Breast epithelium (tissue), 4 donors: ENCODE results near the gene ZNF154. TPM values are rescaled to one million over a fixed set of nuclear protein-coding genes. Genes with fewer than 3 reads are reported as not detected.

Experiments
- DNase-seq, 2 donors: peaks; one replicate each; pipeline ENCODE4 v3.0.0-alpha.2; 2019; ENCODE audit warnings: low spot score in 2 of 2
- H3K27ac ChIP-seq, 2 donors: fragments of 200-600 bp; sonication (generic) in 1 of 2; one replicate each; pipeline ENCODE4 v1.5.1; 2016 to 2019; ENCODE audit warnings: mild to moderate bottlenecking in 1 of 2
- H3K27me3 ChIP-seq, 2 donors: fragments of 200-600 bp; sonication (generic) in 1 of 2; one replicate each; pipeline versions ENCODE4 v1.5.1 to v1.6.0; 2017 to 2019; ENCODE audit warnings: control low read depth in 1 of 2, mild to moderate bottlenecking in 1 of 2
- H3K36me3 ChIP-seq: fragments of 200-600 bp; one replicate; pipeline ENCODE4 v1.5.1; 2019
- H3K4me1 ChIP-seq, 2 donors: fragments of 200-600 bp; sonication (generic); one replicate each; pipeline ENCODE4 v1.5.1; 2016 to 2019; ENCODE audit warnings: control low read depth in 1 of 2
- H3K4me3 ChIP-seq, 3 donors: fragments of 200-600 bp; sonication (generic); 1 replicate in 2 of 3; 2 replicates in 1 of 3; pipeline ENCODE4 v1.5.1; 2016 to 2019; ENCODE audit warnings: mild to moderate bottlenecking in 3 of 3, moderate library complexity in 2 of 3
- H3K9me3 ChIP-seq, 2 donors: fragments of 200-600 bp; sonication (generic) in 1 of 2; one replicate each; pipeline ENCODE4 v1.5.1; 2016 to 2019; ENCODE audit warnings: control low read depth in 1 of 2
- POLR2A ChIP-seq: fragments of 450-650 bp; IDR thresholded peaks from one replicate; pipeline ENCODE4 v1.6.1; 2016; ENCODE audit warnings: antibody characterized with exemption, mild to moderate bottlenecking, moderate library complexity
- POLR2AphosphoS5 ChIP-seq, 3 donors: sonication (generic); formaldehyde crosslinking; IDR thresholded peaks; one replicate each; pipeline ENCODE4 v1.6.1; 2017; ENCODE audit warnings: antibody characterized with exemption in 3 of 3
- intact Hi-C: fragments of 100-400 bp; cut with DNase I; formaldehyde crosslinking; loops from one replicate; pipeline ENCODE4 v1.15.1; 2023; ENCODE audit warnings: low total_unique reads
- total RNA-seq, 3 donors: library from RNA; depleted of rRNA; stranded (reverse); fragments of >200 nt; gene quantifications; one replicate each; pipeline ENCODE4 v1.1.0, GENCODE V29; 2016
- TF ChIP-seq, protein P1 (sequence below), 3 donors: fragments of 450-650 bp; IDR thresholded peaks; one replicate each; pipeline ENCODE4 v1.5.1; 2016 to 2017; ENCODE audit warnings: antibody characterized with exemption in 3 of 3, mild to moderate bottlenecking in 3 of 3, moderate library complexity in 3 of 3

ZNF154 gene
- total RNA-seq, result 1 to 10 TPM in 2 of 3 donors, under 1 TPM in 1; 0.96 to 7.8 (median 6.2) TPM

- Histone ChIP-seq H3K9me3 (peaks cover 83 to 95% of the 10 kb centered on the region in 2 donors), H3K27ac (peak within 1 kb of the TSS; percentile 88 to 92), H3K36me3 (peaks cover 1% of the 10 kb centered on the region), H3K4me3 (peak within 1 kb of the TSS; percentile 24 to 80 (median 62)), H3K27me3 (no peaks in the 10 kb centered on the region), H3K4me1 (no peaks in the 10 kb centered on the region)
- peak in 1 of 2 donors; percentile 26 for DNase-seq
- intact Hi-C loops, result no loop called here
- no peak for TF ChIP-seq POLR2A
These were observed at the start of gene ZNF154 for GRCh38 chr19:57708641-57709361. Gene ZNF154, minus strand, starts transcription at chr19:57709204. Its CDS starts 233 bp downstream, at chr19:57708971.

DNA sequence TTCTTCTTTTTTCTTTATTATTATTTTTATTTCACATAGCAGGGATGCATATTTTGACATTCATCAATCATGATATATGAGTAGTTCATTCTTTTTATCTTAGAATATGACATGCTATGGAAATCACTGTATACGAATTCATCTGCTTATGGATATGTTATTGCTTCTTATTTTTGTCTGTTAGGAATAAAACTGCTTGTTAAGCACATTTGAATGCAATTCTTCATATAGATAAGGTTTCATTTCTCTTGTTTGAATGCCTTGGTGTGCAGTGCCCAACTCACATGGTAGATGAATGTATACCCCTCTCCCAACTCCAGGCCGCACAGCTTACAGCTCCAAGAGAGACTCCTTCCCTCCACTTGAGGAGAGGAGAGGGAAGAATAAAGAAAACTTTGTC is 48.9 kb upstream of the ZNF154 start:
- Histone ChIP-seq H3K36me3 (peaks cover 33% of the 10 kb centered on the region), H3K4me1 (no peaks in the 10 kb centered on the region), H3K4me3 (no peak overlapping the region), H3K27ac (no peak overlapping the region), H3K27me3 (no peaks in the 10 kb centered on the region), H3K9me3 (peaks cover 81 to 84% of the 10 kb centered on the region in 2 donors)
- intact Hi-C loops, result no loop called here
- no peak for DNase-seq
- TF ChIP-seq POLR2A (no peak), POLR2AphosphoS5 (IDR thresholded peaks at IDR 0.05) (no peak)
- TF ChIP-seq, protein P1, sequence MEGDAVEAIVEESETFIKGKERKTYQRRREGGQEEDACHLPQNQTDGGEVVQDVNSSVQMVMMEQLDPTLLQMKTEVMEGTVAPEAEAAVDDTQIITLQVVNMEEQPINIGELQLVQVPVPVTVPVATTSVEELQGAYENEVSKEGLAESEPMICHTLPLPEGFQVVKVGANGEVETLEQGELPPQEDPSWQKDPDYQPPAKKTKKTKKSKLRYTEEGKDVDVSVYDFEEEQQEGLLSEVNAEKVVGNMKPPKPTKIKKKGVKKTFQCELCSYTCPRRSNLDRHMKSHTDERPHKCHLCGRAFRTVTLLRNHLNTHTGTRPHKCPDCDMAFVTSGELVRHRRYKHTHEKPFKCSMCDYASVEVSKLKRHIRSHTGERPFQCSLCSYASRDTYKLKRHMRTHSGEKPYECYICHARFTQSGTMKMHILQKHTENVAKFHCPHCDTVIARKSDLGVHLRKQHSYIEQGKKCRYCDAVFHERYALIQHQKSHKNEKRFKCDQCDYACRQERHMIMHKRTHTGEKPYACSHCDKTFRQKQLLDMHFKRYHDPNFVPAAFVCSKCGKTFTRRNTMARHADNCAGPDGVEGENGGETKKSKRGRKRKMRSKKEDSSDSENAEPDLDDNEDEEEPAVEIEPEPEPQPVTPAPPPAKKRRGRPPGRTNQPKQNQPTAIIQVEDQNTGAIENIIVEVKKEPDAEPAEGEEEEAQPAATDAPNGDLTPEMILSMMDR (IDR thresholded peaks at IDR 0.05), result no peak

GRCh38 chr19:57755031-57755430 is 46.0 kb upstream of the ZNF154 start:
- no peak for TF ChIP-seq POLR2A
- TF ChIP-seq POLR2AphosphoS5 (IDR thresholded peaks at IDR 0.05), result no peak
- TF ChIP-seq, protein P1 (IDR thresholded peaks at IDR 0.05), result no peak
- Histone ChIP-seq H3K4me3 (no peak overlapping the region), H3K9me3 (peaks cover 96 to 98% of the 10 kb centered on the region in 2 donors), H3K27me3 (no peaks in the 10 kb centered on the region), H3K27ac (no peak overlapping the region), H3K36me3 (peaks cover 52% of the 10 kb centered on the region), H3K4me1 (no peaks in the 10 kb centered on the region)
- intact Hi-C loops, result no loop called here
- DNase-seq, result no peak

DNA sequence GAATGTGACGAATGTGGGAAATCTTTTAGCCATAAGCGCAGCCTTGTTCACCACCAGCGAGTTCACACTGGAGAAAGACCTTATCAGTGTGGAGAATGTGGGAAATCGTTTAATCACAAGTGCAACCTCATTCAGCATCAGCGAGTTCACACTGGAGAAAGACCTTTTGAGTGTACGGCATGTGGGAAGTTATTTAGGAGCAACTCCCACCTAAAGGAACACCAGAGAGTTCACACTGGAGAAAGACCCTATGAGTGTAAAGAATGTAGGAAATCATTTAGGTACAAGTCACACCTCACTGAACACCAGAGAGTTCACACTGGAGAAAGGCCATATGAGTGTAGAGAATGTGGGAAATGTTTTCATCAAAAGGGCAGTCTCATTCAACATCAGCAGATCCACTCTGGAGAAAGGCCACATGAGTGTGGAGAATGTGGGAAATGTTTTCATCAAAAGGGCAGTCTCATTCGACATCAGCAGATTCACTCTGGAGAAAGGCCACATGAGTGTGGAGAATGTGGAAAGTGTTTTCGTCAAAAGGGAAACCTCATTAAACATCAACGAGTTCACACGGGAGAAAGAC is 45.2 kb upstream of the ZNF154 start:
- TF ChIP-seq POLR2AphosphoS5 (IDR thresholded peaks at IDR 0.05) (no peak), POLR2A (no peak)
- TF ChIP-seq, protein P1 (IDR thresholded peaks at IDR 0.05), result no peak
- intact Hi-C loops, result no loop called here
- no peak for DNase-seq
- no peaks in the 10 kb centered on the region for H3K4me1 ChIP-seq
- H3K27ac ChIP-seq, result no peak overlapping the region
- H3K36me3 ChIP-seq, result peaks cover 50% of the 10 kb centered on the region
- no peaks in the 10 kb centered on the region for H3K27me3 ChIP-seq
- H3K9me3 ChIP-seq, result peaks cover 98 to 99% of the 10 kb centered on the region in 2 donors
- no peak overlapping the region for H3K4me3 ChIP-seq

DNA sequence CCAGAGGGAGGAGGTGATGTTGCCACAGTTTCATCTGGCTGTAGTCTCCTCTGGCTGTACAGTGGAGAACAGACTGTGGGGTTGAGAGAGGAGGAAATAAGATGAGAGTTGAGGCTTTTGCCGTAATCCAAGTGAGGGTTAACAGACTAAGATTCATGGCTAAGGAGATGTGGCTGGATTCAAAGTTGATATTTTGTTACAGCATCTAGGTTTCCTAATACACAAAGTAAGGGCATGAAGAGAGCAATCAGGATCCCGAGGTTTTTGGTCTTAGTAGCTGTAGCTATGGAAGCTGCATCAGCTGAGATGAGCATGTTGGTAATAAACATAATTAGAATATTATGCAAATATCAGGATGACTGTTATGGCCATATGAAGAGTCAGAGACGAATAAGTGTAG is 39.0 kb upstream of the ZNF154 start:
- TF ChIP-seq, protein P1 (IDR thresholded peaks at IDR 0.05), result no peak
- TF ChIP-seq POLR2AphosphoS5 (IDR thresholded peaks at IDR 0.05) (no peak), POLR2A (no peak)
- Histone ChIP-seq H3K36me3 (peaks cover 27% of the 10 kb centered on the region), H3K4me1 (no peaks in the 10 kb centered on the region), H3K27ac (no peak overlapping the region), H3K27me3 (no peaks in the 10 kb centered on the region), H3K4me3 (peak overlapping the region in 2 of 3 donors; percentile 95 to 98), H3K9me3 (peaks cover 44 to 54% of the 10 kb centered on the region in 2 donors)
- no peak for DNase-seq
- intact Hi-C loops, result no loop called here
